ENCODE results near the gene CMTM6. TPM values are rescaled to one million over a fixed set of nuclear protein-coding genes. Genes with fewer than 3 reads are reported as not detected.

CMTM6 gene
- total RNA-seq, 3 donors from 2014 or later, result 44.3 to 60.9 (median 47.9) TPM

DNA sequence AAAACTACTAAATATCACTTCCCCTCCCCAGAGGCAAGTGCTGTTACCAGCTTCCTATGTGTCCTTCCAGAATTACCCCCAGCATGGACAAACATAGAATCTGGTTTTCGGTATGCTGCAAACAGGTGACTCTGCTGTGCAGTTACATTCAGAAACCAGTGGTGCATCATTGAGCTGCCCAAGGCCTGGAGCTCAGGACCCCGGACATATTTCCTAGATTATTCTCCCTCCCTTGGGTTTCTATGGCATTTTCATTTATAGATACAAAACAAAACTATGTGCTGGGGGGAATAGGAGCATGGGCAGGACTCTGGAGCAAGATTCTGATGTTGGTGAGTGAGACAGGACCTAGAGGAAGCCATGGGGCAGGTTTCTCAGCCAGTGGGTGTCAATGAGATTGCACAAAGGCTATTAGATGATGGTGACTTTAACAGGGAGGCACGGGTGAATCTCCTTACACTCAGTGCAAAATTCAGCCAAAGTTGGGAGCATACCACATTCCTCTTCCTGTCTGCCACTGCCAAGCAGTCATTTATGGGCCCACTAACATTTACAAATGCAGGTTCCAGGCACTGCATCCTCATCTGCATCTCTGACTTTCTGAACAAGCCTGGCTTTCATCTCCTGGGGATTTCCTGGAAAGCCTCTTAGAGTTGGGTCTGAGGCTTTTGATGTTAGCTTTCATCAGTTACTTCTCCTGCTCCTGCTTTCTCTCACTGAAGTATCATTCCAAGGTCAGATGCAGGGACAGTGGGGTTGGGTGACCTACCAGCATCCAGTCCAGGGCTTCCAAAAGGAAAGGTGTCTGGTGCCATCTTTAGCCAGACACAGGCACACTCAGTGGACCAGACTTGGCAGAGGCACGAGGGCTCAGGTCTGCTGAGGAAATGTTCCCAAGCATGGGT, 66.5 kb downstream of the CMTM6 start:
- ATAC-seq, result no peak
- Mint-ChIP-seq H3K36me3 (ENCODE audit: insufficient read depth) (no peaks in the 10 kb centered on the region), H3K27me3 (ENCODE audit: low read depth) (no peaks in the 10 kb centered on the region), H3K4me1 (ENCODE audit: low read depth) (peaks cover 79% of the 10 kb centered on the region), H3K4me3 (no peak overlapping the region), H3K9me3 (no peaks in the 10 kb centered on the region)
- no peak for DNase-seq

DNA sequence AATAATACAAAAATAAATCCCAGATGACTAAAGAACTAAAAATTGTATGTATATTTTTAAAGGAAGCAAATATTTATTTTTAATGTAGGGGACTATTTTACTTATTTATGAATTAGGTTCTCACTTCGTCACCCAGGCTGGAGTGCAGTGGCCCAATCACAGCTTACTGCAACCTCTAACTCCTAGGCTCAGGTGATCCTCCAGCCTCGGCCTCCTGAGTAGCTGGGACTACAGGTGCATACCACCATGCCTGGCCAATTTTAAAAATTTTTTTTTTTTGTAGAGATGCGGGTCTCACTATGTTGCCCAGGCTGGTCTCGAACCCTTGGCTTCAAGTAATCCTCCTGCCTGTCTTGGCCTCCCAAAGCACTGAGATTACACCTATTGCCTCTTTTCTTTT, 68.4 kb downstream of the CMTM6 start:
- Mint-ChIP-seq H3K4me1 (ENCODE audit: low read depth) (peaks cover 80% of the 10 kb centered on the region), H3K4me3 (no peak overlapping the region), H3K27me3 (ENCODE audit: low read depth) (no peaks in the 10 kb centered on the region), H3K36me3 (ENCODE audit: insufficient read depth) (no peaks in the 10 kb centered on the region), H3K9me3 (no peaks in the 10 kb centered on the region)
- DNase-seq (no peak), ATAC-seq (no peak)

DNA sequence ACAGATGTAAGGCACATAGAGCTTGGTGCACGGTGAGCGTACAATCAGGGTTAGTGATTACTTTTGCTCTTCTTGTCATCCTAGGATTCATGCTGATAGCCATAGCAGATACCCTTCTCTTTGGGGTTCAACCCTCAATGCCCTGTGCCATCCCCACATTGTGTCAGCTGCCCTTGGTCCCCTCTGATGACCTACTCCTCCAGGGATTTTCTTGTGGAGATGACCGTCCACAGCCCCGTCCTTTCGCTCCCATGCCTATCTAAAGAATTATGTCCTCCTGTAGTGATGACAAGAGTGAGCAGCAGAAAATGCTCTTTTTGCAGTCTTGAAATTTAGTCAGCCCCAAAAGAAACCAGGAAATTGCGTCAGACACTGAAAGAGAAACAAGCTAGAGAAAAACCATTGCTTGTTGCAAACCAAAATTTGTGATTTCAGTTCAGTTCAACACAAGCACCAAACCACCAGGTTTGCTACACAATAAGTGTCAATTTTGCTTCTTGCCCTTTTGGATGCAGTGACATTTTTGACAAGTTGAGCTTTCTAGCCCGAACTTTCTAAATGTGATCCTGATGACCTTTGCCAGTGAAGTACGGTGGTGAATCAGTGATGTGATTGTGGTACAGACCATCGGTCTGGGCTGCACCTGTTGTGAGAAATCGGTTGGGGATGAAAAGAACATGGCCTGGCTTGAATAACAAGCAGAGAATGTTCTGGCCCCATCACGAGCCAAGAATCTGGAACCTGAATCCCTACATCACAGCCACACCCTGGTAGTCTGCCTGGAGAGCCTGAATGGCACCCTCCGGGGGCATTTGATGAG, 69.7 kb downstream of the CMTM6 start:
- Mint-ChIP-seq H3K4me3 (peak overlapping the region; percentile 69), H3K27me3 (ENCODE audit: low read depth) (no peaks in the 10 kb centered on the region), H3K36me3 (ENCODE audit: insufficient read depth) (no peaks in the 10 kb centered on the region), H3K9me3 (no peaks in the 10 kb centered on the region), H3K4me1 (ENCODE audit: low read depth) (peaks cover 79% of the 10 kb centered on the region)
- ATAC-seq (peak; percentile 71 to 75), DNase-seq (no peak)

DNA sequence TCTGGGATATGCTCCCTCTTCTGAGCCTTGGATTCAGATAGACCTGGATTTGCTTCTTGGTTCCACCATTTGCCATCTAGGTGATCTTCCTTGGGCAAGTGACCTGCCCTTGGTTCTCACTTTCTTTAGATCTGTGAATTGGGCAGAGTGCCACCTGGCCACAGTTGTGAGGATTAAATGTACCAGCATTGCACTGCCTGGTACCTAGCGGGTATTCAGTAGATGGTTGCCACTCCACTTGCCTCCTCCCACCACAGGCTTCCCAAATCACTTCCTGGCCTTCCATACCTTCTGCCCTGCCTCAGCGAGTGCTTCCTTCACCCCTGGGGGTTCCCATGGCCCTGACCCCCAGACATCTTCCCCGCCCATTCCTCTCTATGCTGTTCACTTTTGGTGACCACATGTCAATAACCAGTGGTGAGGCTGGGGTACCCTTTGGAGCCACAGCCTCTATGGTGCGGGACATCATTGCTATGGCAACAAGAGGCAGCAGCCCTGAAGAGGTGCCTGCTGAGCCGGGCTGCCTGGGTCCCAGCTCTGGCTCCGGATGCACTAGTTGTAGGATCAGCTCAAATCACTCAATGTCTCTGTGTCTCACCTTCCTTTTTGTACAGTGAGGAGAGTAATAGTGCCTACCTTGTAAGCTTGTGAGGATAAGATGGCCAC, 70.5 kb downstream of the CMTM6 start:
- Mint-ChIP-seq H3K27me3 (ENCODE audit: low read depth) (no peaks in the 10 kb centered on the region), H3K4me3 (peak overlapping the region; percentile 69), H3K36me3 (ENCODE audit: insufficient read depth) (no peaks in the 10 kb centered on the region), H3K9me3 (no peaks in the 10 kb centered on the region), H3K4me1 (ENCODE audit: low read depth) (peaks cover 85% of the 10 kb centered on the region)
- ATAC-seq, result peak in 1 of 2 donors; percentile 6
- DNase-seq, result no peak

DNA sequence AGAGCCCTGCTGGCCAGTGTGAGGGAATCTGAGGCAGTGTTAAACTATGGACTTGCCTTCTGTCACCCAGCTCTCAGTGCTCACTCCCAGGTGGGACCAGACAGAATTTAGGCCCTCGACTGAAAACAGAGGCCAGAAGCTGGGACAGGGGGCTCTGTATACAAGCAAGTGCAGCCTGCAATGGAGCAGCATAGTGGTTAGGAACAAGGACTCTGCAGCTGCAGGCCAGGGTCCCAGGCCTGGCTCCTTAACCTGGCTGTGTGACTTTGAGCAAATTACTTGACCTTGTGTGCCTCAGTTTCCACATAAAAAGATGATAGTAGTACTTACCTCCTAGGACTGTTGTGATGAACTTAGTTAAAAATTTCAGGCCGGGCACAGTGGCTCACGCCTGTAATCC, 71.2 kb downstream of the CMTM6 start:
- Mint-ChIP-seq H3K4me1 (ENCODE audit: low read depth) (peaks cover 85% of the 10 kb centered on the region), H3K27me3 (ENCODE audit: low read depth) (no peaks in the 10 kb centered on the region), H3K36me3 (ENCODE audit: insufficient read depth) (no peaks in the 10 kb centered on the region), H3K9me3 (no peaks in the 10 kb centered on the region), H3K4me3 (no peak overlapping the region)
- no peak for DNase-seq
- ATAC-seq, result no peak

Other genes starting within 250 kb of the CMTM6 start
- 10 to 100 TPM; 19.1 to 23.2 (median 21.3) TPM for gene CMTM7, start 111.0 kb downstream of the CMTM6 start, total RNA-seq
- 10 to 100 TPM; 53.1 to 54.1 (median 53.3) TPM for gene DYNC1LI1, start 68.0 kb upstream of the CMTM6 start, total RNA-seq
- 10 to 100 TPM; 48.3 to 50.1 (median 48.6) TPM for gene CNOT10, start 182.3 kb upstream of the CMTM6 start, total RNA-seq

All from activated T-cell treated with anti-CD3 and anti-CD28 coated beads, Interleukin-2, amount 50 U/mL, for 4 hours (primary cell).